Kidney capillary endothelial cell (primary cell): ENCODE data around the gene TACC3.

Source experiments
- DNase-seq: peaks from one replicate; pipeline ENCODE4 v3.0.0-alpha.2; 2018; ENCODE audit warnings: low spot score

The TACC3 gene

GRCh38 chr4:1760521-1761071 is 39.3 kb downstream of the TACC3 start:
- no peak for DNase-seq

- no peak for DNase-seq
Measured at GRCh38 chr4:1761130-1761689, 39.9 kb downstream of the TACC3 start.

- no peak for DNase-seq
Measured at GRCh38 chr4:1762264-1763010, 41.1 kb downstream of the TACC3 start.

- DNase-seq: no peak
Measured at GRCh38 chr4:1763070-1763549, 41.8 kb downstream of the TACC3 start.

GRCh38 chr4:1763550-1764080 is 42.3 kb downstream of the TACC3 start:
- no peak for DNase-seq

DNA sequence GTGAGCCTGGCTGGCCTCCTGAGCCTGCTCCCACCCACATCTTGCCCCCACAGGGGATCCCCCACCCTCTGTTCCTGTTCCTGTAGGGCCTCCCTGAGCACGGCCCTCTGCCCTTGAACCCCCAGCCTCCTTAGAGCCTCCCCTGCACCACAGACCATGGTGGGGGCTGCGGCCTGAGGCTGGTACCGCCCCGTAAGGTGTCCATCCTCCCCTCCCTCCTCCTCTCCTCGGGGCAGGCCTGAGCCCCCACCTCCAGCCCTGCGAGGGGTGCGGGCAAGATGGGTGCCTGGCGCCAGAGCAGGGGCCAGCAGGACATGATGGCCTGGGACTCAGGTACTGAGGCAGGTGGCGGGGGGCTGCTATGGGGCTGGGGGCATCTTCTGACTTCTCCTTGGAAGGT is 43.3 kb downstream of the TACC3 start:
- no peak for DNase-seq

GRCh38 chr4:1765409-1766072 is 44.2 kb downstream of the TACC3 start:
- no peak for DNase-seq

GRCh38 chr4:1766106-1767060 is 45.1 kb downstream of the TACC3 start:
- no peak for DNase-seq

DNA sequence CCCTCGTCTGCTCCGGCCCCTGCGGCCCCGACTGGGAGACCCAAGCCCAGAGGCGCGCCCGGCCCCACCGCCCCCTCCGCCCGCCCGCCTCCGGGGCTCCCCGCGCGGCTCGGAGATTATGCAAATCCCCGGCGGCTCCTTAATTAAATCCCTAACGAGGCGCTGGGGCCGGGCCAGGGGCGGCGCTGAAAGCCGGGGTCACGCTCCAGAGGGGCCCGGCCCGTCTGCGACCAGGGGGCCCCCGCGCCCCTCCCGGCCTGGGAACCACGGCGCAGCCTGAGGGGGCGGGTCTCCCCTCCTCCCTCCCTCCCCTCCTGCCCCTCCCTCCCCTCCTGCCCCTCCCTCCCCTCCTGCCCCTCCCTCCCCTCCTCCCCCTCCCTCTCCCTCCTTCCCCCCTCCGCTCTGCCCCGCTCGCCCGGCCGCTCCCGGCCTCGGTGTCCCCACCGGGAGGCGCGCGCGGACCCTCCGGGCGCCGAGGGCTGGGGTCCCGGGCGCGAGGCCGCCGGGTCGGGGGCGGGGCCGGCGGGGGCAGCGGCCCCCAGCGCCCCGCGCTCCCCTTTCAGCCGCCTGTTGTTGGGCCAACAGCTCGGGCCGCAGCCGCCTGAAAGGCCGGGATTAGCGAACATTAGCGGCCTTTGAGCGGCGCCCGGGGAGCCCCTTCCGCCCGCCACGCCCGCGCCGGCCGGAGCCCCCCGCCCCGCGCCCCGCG is 45.9 kb downstream of the TACC3 start:
- DNase-seq: no peak

GRCh38 chr4:1767770-1768366 is 46.5 kb downstream of the TACC3 start:
- DNase-seq: no peak

- DNase-seq: no peak
Measured at GRCh38 chr4:1768367-1769034, 47.2 kb downstream of the TACC3 start.

- DNase-seq: no peak
Measured at GRCh38 chr4:1769692-1770091, 48.4 kb downstream of the TACC3 start.

- no peak for DNase-seq
Measured at GRCh38 chr4:1770245-1770644, 48.9 kb downstream of the TACC3 start.

DNA sequence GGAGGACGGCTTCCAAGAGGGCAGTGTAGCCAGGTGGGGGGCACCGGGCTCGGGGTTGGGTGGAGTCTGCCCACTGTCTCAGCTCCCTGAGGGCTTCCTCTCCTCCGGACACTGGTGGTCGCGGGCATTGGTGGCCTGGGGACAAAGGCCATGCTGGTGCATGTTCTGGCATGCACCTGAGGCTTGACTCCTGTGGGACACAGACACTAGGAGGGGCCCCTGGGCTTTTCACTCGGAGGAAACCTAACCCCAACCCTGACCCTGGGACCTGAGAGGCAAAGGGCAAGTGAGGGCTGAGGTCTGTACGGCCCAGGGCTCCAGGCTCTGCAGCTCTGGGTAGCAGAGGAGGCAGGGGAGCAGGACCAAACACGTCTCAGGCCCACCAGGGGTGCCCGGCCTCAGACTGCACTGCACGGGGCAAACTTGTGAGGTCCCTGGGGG is 49.5 kb downstream of the TACC3 start:
- no peak for DNase-seq

DNA sequence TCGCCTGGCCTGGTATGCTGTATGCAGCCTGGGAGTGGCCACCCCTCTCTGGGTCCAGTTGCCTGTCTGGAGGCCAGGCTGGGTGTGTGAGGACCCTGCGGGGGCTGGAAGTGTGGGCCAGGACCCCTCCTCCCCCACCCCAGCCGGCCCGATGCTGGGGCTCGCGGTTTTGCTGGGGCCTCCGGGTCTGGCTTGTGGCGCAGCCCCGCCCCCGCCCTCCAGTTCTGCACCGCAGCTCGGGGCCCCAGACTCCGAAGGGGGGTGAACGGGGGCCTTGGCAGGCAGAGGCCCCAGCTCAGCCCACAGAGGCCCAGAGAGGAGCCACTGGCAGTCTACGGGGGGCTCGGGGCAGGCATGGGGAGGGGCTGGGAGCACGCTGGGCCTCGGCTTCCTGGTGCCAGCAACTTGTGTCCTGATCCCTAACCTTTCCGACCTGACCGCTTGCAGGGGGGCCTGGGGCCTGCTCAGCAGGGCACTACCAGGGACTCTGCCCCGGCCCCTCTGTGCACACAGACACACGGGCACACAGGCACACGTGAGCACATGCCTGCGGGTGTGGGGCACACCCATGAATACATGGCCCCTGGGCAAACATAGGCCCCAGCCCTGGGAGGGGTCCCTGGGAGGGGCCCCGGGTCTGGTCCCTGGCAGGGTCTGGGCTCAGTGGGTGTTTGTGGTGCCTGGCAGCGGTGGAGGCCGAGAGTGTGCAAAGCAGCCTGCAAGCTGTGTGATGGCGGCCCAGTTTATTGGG is 50.4 kb downstream of the TACC3 start:
- no peak for DNase-seq

GRCh38 chr4:1772853-1773538 is 51.7 kb downstream of the TACC3 start:
- no peak for DNase-seq

DNA sequence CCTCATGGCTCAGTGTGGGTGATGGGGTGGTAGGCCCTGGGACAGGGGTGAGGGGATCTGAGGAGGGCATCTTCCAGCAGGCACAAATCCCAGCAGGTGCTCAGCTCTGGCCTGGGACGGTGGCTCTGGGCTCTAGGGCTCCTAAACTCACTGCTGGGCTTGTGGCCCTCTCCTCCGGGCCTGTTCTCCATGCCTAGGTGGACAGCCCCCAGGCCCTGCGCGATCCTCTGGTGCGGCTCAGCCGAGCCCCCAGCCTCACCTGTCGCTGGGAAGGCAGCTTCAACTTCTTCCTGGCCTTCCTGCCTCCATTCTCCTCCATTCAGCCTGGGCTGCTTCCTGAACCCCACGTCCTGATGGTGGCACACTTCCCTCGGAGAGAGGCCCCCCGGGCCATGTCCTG is 52.4 kb downstream of the TACC3 start:
- no peak for DNase-seq

DNA sequence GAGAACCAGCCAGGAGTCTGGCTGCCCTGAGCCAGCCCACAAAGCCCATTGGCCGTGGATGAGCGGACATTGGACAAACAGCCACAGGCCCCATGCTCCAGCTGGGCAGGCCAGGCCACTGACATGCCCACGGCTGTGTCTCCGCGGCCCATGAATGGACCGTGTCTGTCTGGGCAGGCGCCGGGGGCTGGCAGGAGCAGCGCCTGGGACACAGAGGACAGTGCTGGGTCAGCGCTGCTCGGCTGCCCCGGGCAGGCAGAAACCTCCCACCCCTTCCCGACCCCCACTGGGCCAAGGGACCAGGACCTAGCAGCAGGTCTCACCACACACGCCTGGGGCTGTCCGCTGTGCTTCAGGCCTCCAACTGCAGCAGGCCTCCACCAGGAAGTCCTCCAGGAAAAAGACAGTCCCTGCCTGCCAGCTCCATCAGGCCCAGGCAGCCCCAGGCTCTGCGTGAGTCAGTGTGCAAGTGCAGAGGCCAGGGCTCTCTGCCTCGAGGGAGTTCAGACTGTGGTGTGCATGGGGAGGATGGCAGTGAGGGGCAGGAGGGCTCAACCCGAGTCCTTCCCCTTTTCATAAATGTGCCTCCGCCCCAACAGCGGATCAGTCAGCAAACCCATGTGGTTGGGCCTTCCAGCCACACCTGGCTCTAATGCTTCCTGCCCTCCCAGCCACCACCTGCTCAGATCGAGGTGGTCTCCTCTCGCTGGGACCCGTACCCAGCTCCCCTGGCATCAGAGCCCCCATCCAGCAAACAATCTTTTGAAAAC is 54.6 kb downstream of the TACC3 start:
- no peak for DNase-seq
